ENCODE data around the gene TNFAIP1.

The TNFAIP1 gene

GRCh38 chr17:28344435-28344901 is 8.9 kb downstream of the TNFAIP1 start:
- in situ Hi-C loops (cut with MboI; ENCODE audit: low sequenced_read_pairs, unreplicated experiment): no loop called here
- DNase-seq (ENCODE audit: low spot score): no peak
- no peak for TF ChIP-seq CTCF (IDR thresholded peaks at IDR 0.05; ENCODE audit: borderline replicate concordance, control extremely low read depth, extremely low read depth, insufficient read depth, missing control alignments)

- in situ Hi-C loops (cut with MboI; ENCODE audit: low sequenced_read_pairs, unreplicated experiment): no loop called here
- TF ChIP-seq CTCF (IDR thresholded peaks at IDR 0.05; ENCODE audit: borderline replicate concordance, control extremely low read depth, extremely low read depth, insufficient read depth, missing control alignments): no peak
- DNase-seq (ENCODE audit: low spot score): no peak
Measured at GRCh38 chr17:28345419-28346198, 10.0 kb downstream of the TNFAIP1 start.

GRCh38 chr17:28346199-28346580 is 10.6 kb downstream of the TNFAIP1 start:
- no peak for TF ChIP-seq CTCF (IDR thresholded peaks at IDR 0.05; ENCODE audit: borderline replicate concordance, control extremely low read depth, extremely low read depth, insufficient read depth, missing control alignments)
- in situ Hi-C loops (cut with MboI; ENCODE audit: low sequenced_read_pairs, unreplicated experiment): no loop called here
- no peak for DNase-seq (ENCODE audit: low spot score)

- no peak for DNase-seq (ENCODE audit: low spot score)
- no peak for TF ChIP-seq CTCF (IDR thresholded peaks at IDR 0.05; ENCODE audit: borderline replicate concordance, control extremely low read depth, extremely low read depth, insufficient read depth, missing control alignments)
- in situ Hi-C loops (cut with MboI; ENCODE audit: low sequenced_read_pairs, unreplicated experiment): no loop called here
Measured at GRCh38 chr17:28346746-28347246, 11.2 kb downstream of the TNFAIP1 start.

- DNase-seq (ENCODE audit: low spot score): no peak
- no peak for TF ChIP-seq CTCF (IDR thresholded peaks at IDR 0.05; ENCODE audit: borderline replicate concordance, control extremely low read depth, extremely low read depth, insufficient read depth, missing control alignments)
- in situ Hi-C loops (cut with MboI; ENCODE audit: low sequenced_read_pairs, unreplicated experiment): no loop called here
Measured at GRCh38 chr17:28347261-28347891, 11.8 kb downstream of the TNFAIP1 start.

- in situ Hi-C loops (cut with MboI; ENCODE audit: low sequenced_read_pairs, unreplicated experiment): no loop called here
- DNase-seq (ENCODE audit: low spot score): no peak
- TF ChIP-seq CTCF (IDR thresholded peaks at IDR 0.05; ENCODE audit: borderline replicate concordance, control extremely low read depth, extremely low read depth, insufficient read depth, missing control alignments): no peak
Measured at GRCh38 chr17:28348979-28349378, 13.4 kb downstream of the TNFAIP1 start.
